Measurements from ENCODE around the gene PYDC1. TPM values are rescaled to one million over a fixed set of nuclear protein-coding genes. Genes with fewer than 3 reads are reported as not detected.
"Not testable (repeated sequence)": the region's sequence is repeated elsewhere in the genome, so short reads cannot be mapped to it uniquely, and the experiment has no call there.

Gene PYDC1
- total RNA-seq, 1 donor from 2014 or later, result 2.8 TPM

- DNase-seq, result no peak
These were observed 37.7 kb downstream of the PYDC1 start for GRCh38 chr16:31179219-31179746.

GRCh38 chr16:31177136-31177535 is 39.8 kb downstream of the PYDC1 start:
- no peak for DNase-seq

- not testable (repeated sequence) for DNase-seq
These were observed 46.9 kb downstream of the PYDC1 start for GRCh38 chr16:31170048-31170447.

GRCh38 chr16:31168848-31169247 is 48.1 kb downstream of the PYDC1 start:
- no peak for DNase-seq

- no peak for DNase-seq
These were observed 49.6 kb downstream of the PYDC1 start for GRCh38 chr16:31167315-31167714.

Small RNA genes within 50 kb of the gene (small RNA-seq; reads per million reads assigned to genes)
- not detected for gene NDUFA3P6 (ENCODE audit: low replicate concordance)

Other genes starting within 250 kb of the PYDC1 start
- 8.5 TPM for gene HSD3B7, start 231.9 kb downstream of the PYDC1 start, total RNA-seq
- 0.89 TPM for gene STX1B, start 206.5 kb downstream of the PYDC1 start, total RNA-seq
- gene STX4, start 183.6 kb downstream of the PYDC1 start, total RNA-seq, result 26.3 TPM
- 3.5 TPM for gene ZNF668, start 142.9 kb downstream of the PYDC1 start, total RNA-seq
- gene ZNF646, start 142.7 kb downstream of the PYDC1 start, total RNA-seq, result 8.9 TPM
- 1.5 TPM for gene PRSS53, start 128.2 kb downstream of the PYDC1 start, total RNA-seq
- gene VKORC1, start 122.3 kb downstream of the PYDC1 start, total RNA-seq, result 37.4 TPM
- 10.4 TPM for gene BCKDK, start 108.7 kb downstream of the PYDC1 start, total RNA-seq
- gene KAT8, start 99.5 kb downstream of the PYDC1 start, total RNA-seq, result 41.3 TPM
- 9.6 TPM for gene PRSS8, start 81.4 kb downstream of the PYDC1 start, total RNA-seq
- gene PRSS36, start 67.1 kb downstream of the PYDC1 start, total RNA-seq, result 0.99 TPM
- gene FUS, start 37.0 kb downstream of the PYDC1 start, total RNA-seq, result 84.9 TPM
- 38.9 TPM for gene PYCARD, start 14.4 kb downstream of the PYDC1 start, total RNA-seq
- gene TRIM72, start 3.0 kb downstream of the PYDC1 start, total RNA-seq, result 4.4 TPM
- gene ITGAM, start 42.8 kb upstream of the PYDC1 start, total RNA-seq, result 9.8 TPM
- gene ITGAX, start 138.0 kb upstream of the PYDC1 start, total RNA-seq, result 3.3 TPM
- 0.10 TPM for gene ITGAD, start 176.2 kb upstream of the PYDC1 start, total RNA-seq
- 16.3 TPM for gene COX6A2, start 211.2 kb upstream of the PYDC1 start, total RNA-seq
- gene ZNF843, start 225.7 kb upstream of the PYDC1 start, total RNA-seq, result 0.59 TPM
- gene ARMC5, start 242.4 kb upstream of the PYDC1 start, total RNA-seq, result 3.6 TPM